Endothelial cell of umbilical vein (primary cell): ENCODE results near the gene TRAPPC6A. TPM values are rescaled to one million over a fixed set of nuclear protein-coding genes. Genes with fewer than 3 reads are reported as not detected.

Source experiments
- BruUV-seq: library from RNA; stranded (reverse); fragments of 400-500 nt; replicated peaks from 2 replicates; lab custom pipeline; 2021; lab: Mats Ljungman, UMichigan
- CTCF ChIA-PET: fragments of 300-600, 350-600 bp; sonication (Branson Sonifier 250); formaldehyde crosslinking; loops from one replicate; lab custom pipeline; 2021; ENCODE audit warnings: antibody characterized with exemption, inconsistent platforms; lab: Charles Lee
- POLR2A ChIA-PET: fragments of 300-600, 350-600 bp; sonication (Branson Sonifier 250); formaldehyde crosslinking; loops from one replicate; lab custom pipeline; 2021; ENCODE audit warnings: antibody characterized with exemption, inconsistent platforms; lab: Charles Lee
- DNase-seq: peaks from one replicate; pipeline ENCODE4 v3.0.0-alpha.2; 2011; ENCODE audit warnings: low read depth, low spot score
- FAIRE-seq: peaks from 2 replicates; lab custom pipeline; 2011; peaks lifted over from hg19 to GRCh38; lab: Jason Lieb, UNC
- H2AFZ ChIP-seq: 2 replicates; pipeline ENCODE4 v1.6.0; 2012; ENCODE audit warnings: low read depth, low read length, control low read depth, inconsistent platforms
- H3K27ac ChIP-seq: 2 replicates; pipeline ENCODE4 v1.5.1; 2011; ENCODE audit warnings: low read depth, mild to moderate bottlenecking, control low read depth, low read length, moderate library complexity; ENCODE audit not compliant: insufficient read depth
- H3K27me3 ChIP-seq, 2 experiments: 2 replicates each; pipeline versions ENCODE4 v1.6.0 to v1.6.1; 2011; ENCODE audit warnings: low read length in 2 of 2, mixed read lengths in 1 of 2; ENCODE audit not compliant: control insufficient read depth in 2 of 2, insufficient read depth in 2 of 2
- H3K36me3 ChIP-seq, 2 experiments: 2 replicates in 1 of 2; 3 replicates in 1 of 2; pipeline ENCODE4 v1.5.1; 2011; ENCODE audit warnings: low read length in 2 of 2, mild to moderate bottlenecking in 1 of 2, moderate library complexity in 1 of 2; ENCODE audit not compliant: control insufficient read depth in 2 of 2, insufficient read depth in 2 of 2; ENCODE audit errors: extremely low read depth in 1 of 2
- H3K4me1 ChIP-seq: 3 replicates; pipeline ENCODE4 v1.5.1; 2011; ENCODE audit warnings: mild to moderate bottlenecking, low read length; ENCODE audit not compliant: control insufficient read depth, insufficient read depth; ENCODE audit errors: extremely low read depth
- H3K4me2 ChIP-seq: 2 replicates; pipeline ENCODE4 v1.6.1; 2011; ENCODE audit warnings: low read length, control low read depth, mixed read lengths; ENCODE audit not compliant: insufficient read depth
- H3K4me3 ChIP-seq, 3 experiments: fragments of 200-600 bp in 1 of 3; sonication (generic), shearing (Covaris generic) in 1 of 3; replicated peaks in 1 of 3; 2 replicates each; pipeline ENCODE4 v1.5.1; 2011 to 2016; ENCODE audit warnings: control low read depth in 3 of 3, low read length in 3 of 3, mild to moderate bottlenecking in 2 of 3, inconsistent platforms in 1 of 3, low read depth in 1 of 3, moderate library complexity in 1 of 3; ENCODE audit not compliant: insufficient read depth in 1 of 3
- H3K79me2 ChIP-seq: 2 replicates; pipeline ENCODE4 v1.6.0; 2012; ENCODE audit warnings: low read length, inconsistent platforms; ENCODE audit not compliant: control insufficient read depth, insufficient read depth
- H3K9ac ChIP-seq: replicated peaks from 2 replicates; pipeline ENCODE3; 2011; ENCODE audit warnings: low read length, control low read depth; ENCODE audit not compliant: insufficient read depth; ENCODE audit errors: extremely low read depth
- H3K9me1 ChIP-seq: replicated peaks from 3 replicates; pipeline ENCODE4 v1.6.0; 2011; ENCODE audit warnings: mild to moderate bottlenecking, low read length; ENCODE audit not compliant: control insufficient read depth, insufficient read depth; ENCODE audit errors: extremely low read depth
- H3K9me3 ChIP-seq: replicated peaks from 2 replicates; pipeline ENCODE4 v1.5.1; 2012; ENCODE audit warnings: low read length, inconsistent platforms; ENCODE audit not compliant: control insufficient read depth, insufficient read depth
- H4K20me1 ChIP-seq: replicated peaks from 2 replicates; pipeline ENCODE3; 2011; ENCODE audit warnings: mild to moderate bottlenecking, low read length; ENCODE audit not compliant: control insufficient read depth, insufficient read depth; ENCODE audit errors: extremely low read depth
- EZH2 ChIP-seq: IDR thresholded peaks from 2 replicates; pipeline ENCODE4 v1.6.1; 2012; ENCODE audit warnings: borderline replicate concordance, low read depth, mild to moderate bottlenecking, moderate library complexity, low read length, inconsistent platforms; ENCODE audit not compliant: severe bottlenecking
- FOS ChIP-seq: IDR thresholded peaks from 2 replicates; pipeline ENCODE4 v1.6.1; 2011; ENCODE audit warnings: mild to moderate bottlenecking, low read length, moderate library complexity, borderline replicate concordance; ENCODE audit not compliant: insufficient read depth
- GATA2 ChIP-seq: IDR thresholded peaks from 2 replicates; pipeline ENCODE4 v1.7.0; 2011; ENCODE audit warnings: low read depth, mild to moderate bottlenecking, moderate library complexity, mixed read lengths, low read length; ENCODE audit not compliant: insufficient read length, insufficient read depth
- JUN ChIP-seq: IDR thresholded peaks from 2 replicates; pipeline ENCODE4 v1.6.1; 2011; ENCODE audit warnings: borderline replicate concordance, low read depth; ENCODE audit not compliant: insufficient read length, insufficient read depth
- MYC ChIP-seq: IDR thresholded peaks from one replicate; pipeline ENCODE4 v1.6.1; 2011; ENCODE audit warnings: mild to moderate bottlenecking, low read depth, low read length
- POLR2A ChIP-seq: IDR thresholded peaks from 2 replicates; pipeline ENCODE4 v1.6.1; 2012; ENCODE audit warnings: low read depth, mild to moderate bottlenecking, control low read depth, low read length
- POLR2AphosphoS5 ChIP-seq: IDR thresholded peaks from 2 replicates; pipeline ENCODE4 v1.6.1; 2012; ENCODE audit warnings: low read depth, mild to moderate bottlenecking, control low read depth, low read length, moderate library complexity; ENCODE audit not compliant: insufficient read depth
- dilution Hi-C: fragments of 300-500 bp; cut with MboI; formaldehyde crosslinking; loops from one replicate; pipeline ENCODE4 v1.15.0; 2019; ENCODE audit warnings: low sequenced_read_pairs; ENCODE audit not compliant: extremely low pct_ligation_motif_present
- intact Hi-C: fragments of 100-400 bp; cut with micrococcal nuclease; formaldehyde crosslinking; loops from one replicate; pipeline ENCODE4 v1.10.0; 2022
- polyA plus RNA-seq, 4 experiments: library from polyadenylated mRNA; depleted of rRNA in 3 of 4; stranded (reverse) in 3 of 4; unstranded in 1 of 4; fragments of >200 nt; gene quantifications; 2 replicates each; pipeline versions ENCODE4 v1.2.1 to v1.2.3, GENCODE V29; 2011 to 2012; ENCODE audit warnings: missing spikeins in 1 of 4
- total RNA-seq: library from RNA; stranded (reverse); gene quantifications from 2 replicates; pipeline ENCODE4 v1.2.3, GENCODE V29; 2021
- TF ChIP-seq, protein P1 (sequence below): IDR thresholded peaks from 2 replicates; pipeline ENCODE4 v1.6.1; 2011; ENCODE audit not compliant: insufficient read depth, insufficient read length
- TF ChIP-seq, protein P2 (sequence below), 2 donors: IDR thresholded peaks; 1 replicate in 1 of 2; 2 replicates in 1 of 2; pipeline ENCODE4 v1.5.1; 2011; ENCODE audit warnings: low read length in 2 of 2, mild to moderate bottlenecking in 2 of 2, moderate library complexity in 2 of 2, control low read depth in 1 of 2, inconsistent platforms in 1 of 2, low read depth in 1 of 2; ENCODE audit not compliant: insufficient read depth in 1 of 2; ENCODE audit errors: extremely low read depth in 1 of 2

TRAPPC6A gene
- total and polyA plus RNA-seq, 2 donors (not counting 3 experiments of a cell fraction or from before 2014, with no cell fraction given) = 18.1 to 45.4 TPM

DNA sequence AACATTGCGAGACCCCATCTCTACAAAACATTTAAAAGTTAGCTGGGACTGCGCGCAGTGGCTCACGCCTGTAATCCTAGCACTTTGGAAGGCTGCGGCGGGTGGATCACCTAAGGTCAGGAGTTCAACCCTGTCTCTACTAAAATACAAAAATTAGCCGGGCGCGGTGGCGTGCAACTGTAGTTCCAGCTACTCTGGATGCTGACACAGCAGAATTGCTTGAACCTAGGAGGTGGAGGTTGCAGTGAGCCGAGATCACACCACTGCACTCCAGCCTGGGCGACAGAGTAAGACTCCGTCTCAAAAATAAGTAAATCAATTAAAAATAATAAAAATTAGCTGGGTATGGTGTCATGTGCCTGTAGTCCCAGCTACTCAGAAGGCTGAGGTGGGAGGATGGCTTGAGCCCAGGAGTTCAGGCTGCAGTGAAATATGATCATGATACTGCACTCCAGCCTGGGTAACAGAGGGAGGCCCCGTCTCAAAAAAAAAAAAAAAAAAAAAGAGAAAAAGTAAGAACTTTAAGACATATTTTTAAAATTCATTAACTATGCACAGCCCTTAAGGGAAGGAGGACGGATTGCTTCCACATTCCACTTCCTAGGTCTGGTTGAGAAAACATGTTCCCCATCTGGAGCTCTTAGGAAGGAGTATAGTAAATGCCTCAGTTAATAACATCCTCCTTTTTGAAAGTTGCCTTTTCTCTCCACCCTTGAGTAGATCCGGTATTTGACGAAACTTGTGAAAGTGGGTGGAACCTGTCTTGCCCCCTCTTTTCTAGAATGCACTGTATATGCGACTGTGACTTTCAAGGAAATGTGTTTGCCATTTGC is 41.1 kb upstream of the TRAPPC6A start:
- H3K9me3 ChIP-seq = no peaks in the 10 kb centered on the region
- H3K79me2 ChIP-seq = no peaks in the 10 kb centered on the region
- no peak for TF ChIP-seq POLR2AphosphoS5
- TF ChIP-seq, protein P1, sequence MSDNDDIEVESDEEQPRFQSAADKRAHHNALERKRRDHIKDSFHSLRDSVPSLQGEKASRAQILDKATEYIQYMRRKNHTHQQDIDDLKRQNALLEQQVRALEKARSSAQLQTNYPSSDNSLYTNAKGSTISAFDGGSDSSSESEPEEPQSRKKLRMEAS = no peak
- TF ChIP-seq FOS = no peak
- no peak for TF ChIP-seq POLR2A
- TF ChIP-seq GATA2 = no peak
- TF ChIP-seq, protein P2, sequence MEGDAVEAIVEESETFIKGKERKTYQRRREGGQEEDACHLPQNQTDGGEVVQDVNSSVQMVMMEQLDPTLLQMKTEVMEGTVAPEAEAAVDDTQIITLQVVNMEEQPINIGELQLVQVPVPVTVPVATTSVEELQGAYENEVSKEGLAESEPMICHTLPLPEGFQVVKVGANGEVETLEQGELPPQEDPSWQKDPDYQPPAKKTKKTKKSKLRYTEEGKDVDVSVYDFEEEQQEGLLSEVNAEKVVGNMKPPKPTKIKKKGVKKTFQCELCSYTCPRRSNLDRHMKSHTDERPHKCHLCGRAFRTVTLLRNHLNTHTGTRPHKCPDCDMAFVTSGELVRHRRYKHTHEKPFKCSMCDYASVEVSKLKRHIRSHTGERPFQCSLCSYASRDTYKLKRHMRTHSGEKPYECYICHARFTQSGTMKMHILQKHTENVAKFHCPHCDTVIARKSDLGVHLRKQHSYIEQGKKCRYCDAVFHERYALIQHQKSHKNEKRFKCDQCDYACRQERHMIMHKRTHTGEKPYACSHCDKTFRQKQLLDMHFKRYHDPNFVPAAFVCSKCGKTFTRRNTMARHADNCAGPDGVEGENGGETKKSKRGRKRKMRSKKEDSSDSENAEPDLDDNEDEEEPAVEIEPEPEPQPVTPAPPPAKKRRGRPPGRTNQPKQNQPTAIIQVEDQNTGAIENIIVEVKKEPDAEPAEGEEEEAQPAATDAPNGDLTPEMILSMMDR (IDR thresholded peaks at IDR 0.05; ENCODE audit: extremely low read depth in 1 of 2, insufficient read depth in 1 of 2, low read depth in 1 of 2, low read length in 2 of 2) = no peak
- TF ChIP-seq JUN = no peak
- no peak for TF ChIP-seq MYC
- no peak for TF ChIP-seq EZH2
- DNase-seq = no peak
- CTCF ChIA-PET = interaction anchor here (0.6 to 0.7 kb wide), 2 partner anchors 88 to 248 kb away, joined by 3 to 4 read pairs; no protein-coding TSS in a partner anchor
- H4K20me1 ChIP-seq = no peaks in the 10 kb centered on the region
- no peaks in the 10 kb centered on the region for H3K27me3 ChIP-seq
- H2AFZ ChIP-seq = no peak overlapping the region
- POLR2A ChIA-PET = no interaction called here
- no peak overlapping the region for H3K4me2 ChIP-seq
- peaks cover 18% of the 10 kb centered on the region for H3K4me1 ChIP-seq
- BruUV-seq = no TSS peak
- H3K9ac ChIP-seq = no peak overlapping the region
- H3K9me1 ChIP-seq = no peaks in the 10 kb centered on the region
- intact Hi-C loops = no loop called here
- no peak overlapping the region for H3K27ac ChIP-seq
- no peaks in the 10 kb centered on the region for H3K36me3 ChIP-seq
- no peak for FAIRE-seq
- dilution Hi-C loops = no loop called here
- no peak overlapping the region for H3K4me3 ChIP-seq
